OCI-M1 (cell line): Measurements from ENCODE around the gene NOS1.
"Not testable (repeated sequence)": the region's sequence is repeated elsewhere in the genome, so short reads cannot be mapped to it uniquely, and the experiment has no call there.

ENCODE experiments used
- DNase-seq: peaks from one replicate; lab custom pipeline; 2025; lab: John Stamatoyannopoulos, UW

Gene NOS1

GRCh38 chr12:117361347-117361751 lies at the start of gene NOS1:
TSS of gene NOS1 (minus strand) at chr12:117361626. CDS start at chr12:117331069, 30,557 bp downstream.
- DNase-seq = no peak

GRCh38 chr12:117409286-117409685 lies 47.9 kb upstream of the NOS1 start:
- no peak for DNase-seq

GRCh38 chr12:117408161-117408791 lies 46.9 kb upstream of the NOS1 start:
- no peak for DNase-seq

GRCh38 chr12:117404940-117405339 lies 43.5 kb upstream of the NOS1 start:
- no peak for DNase-seq

GRCh38 chr12:117404203-117404853 lies 42.9 kb upstream of the NOS1 start:
- DNase-seq = no peak

GRCh38 chr12:117403586-117404139 lies 42.2 kb upstream of the NOS1 start:
- DNase-seq = no peak

- DNase-seq = peak; percentile 3
Observed at GRCh38 chr12:117402363-117402762, 40.9 kb upstream of the NOS1 start.

- DNase-seq = no peak
Observed at GRCh38 chr12:117400912-117401311, 39.5 kb upstream of the NOS1 start.

- DNase-seq = not testable (repeated sequence)
Observed at GRCh38 chr12:117398482-117398881, 37.1 kb upstream of the NOS1 start.

- DNase-seq = no peak
Observed at GRCh38 chr12:117395766-117396165, 34.3 kb upstream of the NOS1 start.

GRCh38 chr12:117394491-117394890 lies 33.1 kb upstream of the NOS1 start:
- no peak for DNase-seq

GRCh38 chr12:117393656-117394055 lies 32.2 kb upstream of the NOS1 start:
- DNase-seq = no peak

- DNase-seq = no peak
Observed at GRCh38 chr12:117390866-117391265, 29.4 kb upstream of the NOS1 start.

- DNase-seq = no peak
Observed at GRCh38 chr12:117388951-117389446, 27.6 kb upstream of the NOS1 start.

- DNase-seq = no peak
Observed at GRCh38 chr12:117387832-117388231, 26.4 kb upstream of the NOS1 start.

- DNase-seq = no peak
Observed at GRCh38 chr12:117384735-117385134, 23.3 kb upstream of the NOS1 start.

GRCh38 chr12:117380083-117380482 lies 18.7 kb upstream of the NOS1 start:
- DNase-seq = no peak

- DNase-seq = peak; percentile 1
Observed at GRCh38 chr12:117377758-117378157, 16.3 kb upstream of the NOS1 start.

GRCh38 chr12:117370588-117370987 lies 9.2 kb upstream of the NOS1 start:
- DNase-seq = no peak

- not testable (repeated sequence) for DNase-seq
Observed at GRCh38 chr12:117370000-117370399, 8.6 kb upstream of the NOS1 start.

- peak; percentile 80 for DNase-seq
Observed at GRCh38 chr12:117367006-117367638, 5.7 kb upstream of the NOS1 start.

- no peak for DNase-seq
Observed at GRCh38 chr12:117365049-117365616, 3.7 kb upstream of the NOS1 start.
